ENCODE data around the gene RAD51AP2.

DNA sequence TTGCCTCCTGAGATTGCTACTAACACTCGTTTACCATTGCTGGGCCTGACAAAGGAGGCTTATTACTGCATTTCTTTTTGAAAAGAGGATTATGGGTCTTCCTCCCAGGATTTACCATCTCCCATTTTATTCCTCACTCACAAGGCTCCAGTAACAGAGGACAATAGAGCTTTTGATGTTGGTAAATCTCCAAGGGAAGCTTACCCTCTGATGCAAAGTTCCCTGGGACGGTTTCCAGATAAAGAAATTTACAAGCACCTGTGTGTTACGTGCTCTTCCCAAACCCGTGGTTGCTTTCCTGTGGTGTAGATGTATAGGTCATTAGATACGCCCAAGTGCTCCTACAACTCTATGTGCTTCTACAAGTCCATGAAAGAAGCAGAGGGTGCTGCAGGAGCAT is 39.4 kb upstream of the RAD51AP2 start:
- TF ChIP-seq EZH2 (IDR thresholded peaks at IDR 0.05; ENCODE audit: low read length, missing control alignments) (no peak), CTCF (conservative IDR thresholded peaks at IDR 0.05 in 1 of 2, IDR thresholded peaks at IDR 0.05 in 1 of 2; ENCODE audit: low read depth in 1 of 2, low read length in 2 of 2) (no peak)
